GM19193 (cell line): Measurements from ENCODE around the gene LYST.

Source experiments
- POLR2A ChIP-seq: IDR thresholded peaks from 4 replicates; pipeline ENCODE4 v1.6.1; 2011; ENCODE audit not compliant: insufficient read depth, insufficient read length; ENCODE audit errors: extremely low read depth

LYST gene

GRCh38 chr1:235726557-235726956, 140.1 kb downstream of the LYST start:
- no peak for TF ChIP-seq POLR2A

GRCh38 chr1:235725434-235725833, 141.3 kb downstream of the LYST start:
- no peak for TF ChIP-seq POLR2A

- TF ChIP-seq POLR2A: no peak
These were observed 142.0 kb downstream of the LYST start for GRCh38 chr1:235724730-235725129.

DNA sequence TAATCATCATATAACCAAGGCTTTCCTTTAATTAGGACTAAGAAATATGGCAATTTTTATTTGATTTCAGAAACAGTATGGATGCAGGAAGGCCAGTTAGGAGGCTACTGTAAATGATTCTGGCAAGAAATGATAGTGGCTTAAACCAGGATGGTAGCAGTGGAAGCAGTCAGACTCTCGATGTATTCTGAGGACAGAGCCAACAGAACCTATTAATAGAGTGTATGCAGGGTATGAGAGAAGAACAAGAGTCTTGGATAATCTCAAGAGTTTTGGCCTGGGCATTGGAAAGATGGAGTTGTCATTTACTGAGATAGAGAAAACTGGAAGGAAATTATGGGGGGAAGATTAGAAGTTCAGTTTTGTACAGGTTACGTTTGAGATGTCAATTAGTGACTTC, 143.8 kb downstream of the LYST start:
- no peak for TF ChIP-seq POLR2A

DNA sequence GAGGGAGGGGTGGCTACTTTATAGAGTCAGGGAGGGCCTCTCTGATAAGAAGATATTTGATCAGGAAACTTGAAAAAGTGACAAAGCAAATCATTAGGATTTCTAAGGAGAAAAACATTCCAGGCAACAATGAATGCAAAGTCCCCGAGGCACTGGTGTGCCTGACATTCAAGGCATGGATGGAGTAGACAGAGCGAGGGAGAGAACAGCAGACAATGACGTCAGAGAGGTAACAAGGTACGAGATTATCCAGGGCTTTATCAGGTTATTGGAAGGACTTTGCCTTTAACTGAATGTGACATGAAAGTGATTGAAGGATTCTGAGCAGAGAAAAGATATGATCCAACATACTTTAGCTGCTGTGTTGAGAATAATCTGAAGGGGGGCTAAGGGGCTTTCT, 144.7 kb downstream of the LYST start:
- no peak for TF ChIP-seq POLR2A

DNA sequence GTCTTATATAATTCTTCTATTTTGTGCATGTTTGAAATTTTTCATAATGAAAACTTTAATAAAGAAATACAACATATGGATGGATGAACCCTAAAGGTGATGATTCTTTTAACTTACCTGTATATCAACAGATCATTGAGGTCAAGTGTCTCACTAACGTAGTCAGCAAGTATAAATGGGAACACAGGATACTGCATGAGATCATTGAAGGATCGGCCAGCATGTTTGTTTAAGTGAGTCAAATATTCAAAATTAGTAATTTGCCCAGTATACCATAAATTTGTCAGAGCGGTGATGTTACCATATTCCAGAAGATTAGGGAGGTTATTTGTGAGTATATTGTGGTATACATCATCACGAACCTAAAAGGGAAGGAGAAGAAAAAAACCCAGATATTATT, 146.2 kb downstream of the LYST start:
- no peak for TF ChIP-seq POLR2A

DNA sequence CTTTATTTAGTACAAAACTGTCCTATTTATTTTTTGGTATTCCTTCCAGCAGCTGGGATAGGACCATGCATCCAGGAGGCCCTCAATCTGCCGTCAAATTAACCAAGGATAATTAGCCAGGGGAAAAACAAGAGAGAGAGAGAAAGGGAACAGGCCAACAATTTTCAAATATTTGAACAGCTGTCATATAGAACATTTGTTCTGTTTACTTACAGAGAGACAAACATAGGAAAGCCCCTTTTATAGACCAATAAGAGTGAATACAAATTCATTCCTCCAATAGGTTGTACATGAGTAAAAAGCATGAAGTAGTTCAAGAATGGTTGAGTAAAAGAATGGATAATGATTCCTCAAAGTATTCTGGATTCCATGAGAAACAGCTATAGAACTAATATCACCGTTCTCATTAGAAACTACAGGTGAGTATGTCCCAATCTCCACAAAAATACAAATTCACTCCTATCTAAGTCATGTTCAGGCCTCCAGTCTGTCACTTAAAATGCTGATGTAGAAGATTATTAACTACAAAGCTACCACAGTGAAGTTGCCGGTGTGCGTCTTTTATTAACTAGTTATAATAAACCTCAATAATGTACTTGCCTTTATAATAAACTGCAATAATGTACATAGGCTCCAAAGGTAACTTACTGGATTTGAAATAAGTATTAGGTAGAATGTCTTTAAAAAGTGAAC, 152.4 kb downstream of the LYST start:
- TF ChIP-seq POLR2A: no peak

- TF ChIP-seq POLR2A: no peak
These were observed 153.9 kb downstream of the LYST start for GRCh38 chr1:235712812-235713211.

DNA sequence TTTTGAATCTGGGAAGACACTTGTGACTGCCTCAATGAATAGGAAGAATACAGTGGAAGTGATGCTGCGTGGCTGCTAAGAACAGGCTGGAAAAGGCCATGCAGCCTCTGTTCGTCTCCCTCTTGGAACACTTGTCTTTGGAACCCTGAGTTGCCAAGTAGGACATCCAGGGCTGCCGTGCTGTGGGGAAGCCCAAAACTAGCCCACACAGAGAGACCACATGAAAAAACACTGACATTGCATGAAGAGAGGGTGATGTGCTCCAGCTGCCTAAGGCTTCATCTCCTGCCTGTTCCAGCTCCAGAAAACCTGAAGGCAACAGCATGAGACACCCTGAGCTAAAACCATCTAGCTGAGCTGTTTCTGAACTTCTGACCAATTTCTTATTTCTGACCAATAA, 156.0 kb downstream of the LYST start:
- no peak for TF ChIP-seq POLR2A

DNA sequence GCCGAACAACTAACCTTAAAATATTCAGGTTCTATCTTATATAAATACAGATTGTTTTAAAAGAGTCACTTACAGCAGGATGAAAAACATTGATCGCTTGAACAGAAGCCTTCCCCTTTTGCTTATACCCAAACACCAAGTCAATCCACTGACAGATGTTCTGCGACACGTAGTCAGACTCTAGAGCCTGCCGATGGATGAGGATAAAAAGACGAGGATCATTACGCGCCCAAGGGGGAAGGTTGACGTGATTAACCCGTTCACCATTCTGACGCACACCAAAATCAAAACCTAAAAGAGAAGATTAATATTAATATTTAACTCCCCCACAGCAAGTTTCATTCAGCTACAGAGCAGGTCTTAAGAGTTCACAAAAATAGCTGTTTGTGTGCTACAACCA, 157.7 kb downstream of the LYST start:
- TF ChIP-seq POLR2A: no peak

DNA sequence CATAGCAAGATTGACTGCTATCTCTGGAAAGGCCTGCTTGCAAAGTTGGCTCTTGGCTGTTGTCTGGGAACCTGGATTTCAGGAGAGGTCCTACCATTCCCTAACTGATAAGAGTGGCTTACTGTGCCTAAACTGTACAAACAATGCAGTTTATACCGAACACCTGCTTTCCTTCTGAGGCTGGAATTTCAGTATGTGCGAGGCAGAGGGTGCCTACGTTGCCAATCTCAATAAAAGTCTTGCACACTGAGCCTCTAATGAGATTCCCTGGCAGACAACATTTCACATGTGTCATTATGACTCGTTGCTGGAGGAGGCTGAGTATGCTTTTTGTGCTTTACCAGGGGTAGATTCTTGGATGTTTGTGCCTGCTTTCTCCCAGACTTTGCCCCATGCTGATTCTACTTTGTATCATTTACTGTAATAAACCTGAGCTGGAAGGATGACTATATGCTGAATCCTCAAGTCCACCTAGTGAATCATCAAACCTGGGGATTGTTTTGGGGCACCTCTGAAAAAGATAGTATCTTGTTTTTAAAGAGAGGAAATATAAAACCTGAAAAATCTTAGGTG, 158.2 kb downstream of the LYST start:
- TF ChIP-seq POLR2A: no peak

- TF ChIP-seq POLR2A: no peak
These were observed 163.2 kb downstream of the LYST start for GRCh38 chr1:235703506-235703905.

DNA sequence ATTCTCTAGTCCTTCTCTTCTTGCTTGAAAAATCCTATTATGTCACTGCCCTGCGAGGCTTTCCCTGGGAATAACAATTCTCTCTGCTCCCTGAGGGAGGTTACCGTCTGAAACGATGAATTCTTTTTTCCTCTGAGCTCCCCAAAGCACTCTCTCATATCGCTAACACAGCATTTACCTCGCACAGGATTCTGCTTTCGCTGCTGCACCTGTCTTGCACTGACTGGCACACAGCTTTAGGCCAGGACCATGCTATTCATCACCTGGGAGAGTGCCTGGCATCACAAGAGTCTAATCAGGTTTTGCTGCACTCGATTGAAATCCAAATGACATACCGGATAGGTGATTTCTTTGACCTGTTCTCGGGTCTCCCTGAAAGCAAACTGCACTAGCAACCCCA, 164.3 kb downstream of the LYST start:
- TF ChIP-seq POLR2A: no peak

DNA sequence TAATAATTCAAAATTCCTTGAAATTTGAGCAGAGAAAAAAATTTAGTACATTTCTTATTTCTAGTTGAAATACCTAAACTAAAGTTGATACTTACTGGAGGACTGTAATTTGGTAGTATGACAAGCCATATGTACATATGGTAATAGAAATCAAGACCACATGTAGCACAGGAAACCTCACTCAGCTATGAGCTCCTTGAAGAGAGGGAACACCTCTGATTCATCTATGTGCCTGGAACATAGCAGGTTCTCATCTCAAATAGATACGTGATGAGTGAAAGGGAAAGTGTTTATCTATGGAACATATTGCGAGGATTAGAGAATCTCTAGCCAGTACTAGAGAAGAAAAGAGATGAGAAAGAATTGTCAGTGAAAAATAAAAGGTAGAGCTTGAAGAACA, 169.2 kb downstream of the LYST start:
- TF ChIP-seq POLR2A: no peak

- no peak for TF ChIP-seq POLR2A
These were observed 177.3 kb downstream of the LYST start for GRCh38 chr1:235689356-235689755.

- no peak for TF ChIP-seq POLR2A
These were observed 178.6 kb downstream of the LYST start for GRCh38 chr1:235688096-235688495.

- TF ChIP-seq POLR2A: no peak
These were observed 183.1 kb downstream of the LYST start for GRCh38 chr1:235683653-235684052.
